Endothelial cell of umbilical vein (primary cell): Measurements from ENCODE around the gene SLC46A1. TPM values are rescaled to one million over a fixed set of nuclear protein-coding genes. Genes with fewer than 3 reads are reported as not detected.

Experiments
- BruUV-seq: library from RNA; stranded (reverse); fragments of 400-500 nt; replicated peaks from 2 replicates; lab custom pipeline; 2021; lab: Mats Ljungman, UMichigan
- CTCF ChIA-PET: fragments of 300-600, 350-600 bp; sonication (Branson Sonifier 250); formaldehyde crosslinking; loops from one replicate; lab custom pipeline; 2021; ENCODE audit warnings: antibody characterized with exemption, inconsistent platforms; lab: Charles Lee
- POLR2A ChIA-PET: fragments of 300-600, 350-600 bp; sonication (Branson Sonifier 250); formaldehyde crosslinking; loops from one replicate; lab custom pipeline; 2021; ENCODE audit warnings: antibody characterized with exemption, inconsistent platforms; lab: Charles Lee
- DNase-seq: peaks from one replicate; pipeline ENCODE4 v3.0.0-alpha.2; 2011; ENCODE audit warnings: low read depth, low spot score
- FAIRE-seq: peaks from 2 replicates; lab custom pipeline; 2011; peaks lifted over from hg19 to GRCh38; lab: Jason Lieb, UNC
- H2AFZ ChIP-seq: 2 replicates; pipeline ENCODE4 v1.6.0; 2012; ENCODE audit warnings: low read depth, low read length, control low read depth, inconsistent platforms
- H3K27ac ChIP-seq: 2 replicates; pipeline ENCODE4 v1.5.1; 2011; ENCODE audit warnings: low read depth, mild to moderate bottlenecking, control low read depth, low read length, moderate library complexity; ENCODE audit not compliant: insufficient read depth
- H3K27me3 ChIP-seq, 2 experiments: 2 replicates each; pipeline versions ENCODE4 v1.6.0 to v1.6.1; 2011; ENCODE audit warnings: low read length in 2 of 2, mixed read lengths in 1 of 2; ENCODE audit not compliant: control insufficient read depth in 2 of 2, insufficient read depth in 2 of 2
- H3K36me3 ChIP-seq, 2 experiments: 2 replicates in 1 of 2; 3 replicates in 1 of 2; pipeline ENCODE4 v1.5.1; 2011; ENCODE audit warnings: low read length in 2 of 2, mild to moderate bottlenecking in 1 of 2, moderate library complexity in 1 of 2; ENCODE audit not compliant: control insufficient read depth in 2 of 2, insufficient read depth in 2 of 2; ENCODE audit errors: extremely low read depth in 1 of 2
- H3K4me1 ChIP-seq: 3 replicates; pipeline ENCODE4 v1.5.1; 2011; ENCODE audit warnings: mild to moderate bottlenecking, low read length; ENCODE audit not compliant: control insufficient read depth, insufficient read depth; ENCODE audit errors: extremely low read depth
- H3K4me2 ChIP-seq: 2 replicates; pipeline ENCODE4 v1.6.1; 2011; ENCODE audit warnings: low read length, control low read depth, mixed read lengths; ENCODE audit not compliant: insufficient read depth
- H3K4me3 ChIP-seq, 3 experiments: fragments of 200-600 bp in 1 of 3; sonication (generic), shearing (Covaris generic) in 1 of 3; replicated peaks in 1 of 3; 2 replicates each; pipeline ENCODE4 v1.5.1; 2011 to 2016; ENCODE audit warnings: control low read depth in 3 of 3, low read length in 3 of 3, mild to moderate bottlenecking in 2 of 3, inconsistent platforms in 1 of 3, low read depth in 1 of 3, moderate library complexity in 1 of 3; ENCODE audit not compliant: insufficient read depth in 1 of 3
- H3K79me2 ChIP-seq: 2 replicates; pipeline ENCODE4 v1.6.0; 2012; ENCODE audit warnings: low read length, inconsistent platforms; ENCODE audit not compliant: control insufficient read depth, insufficient read depth
- H3K9ac ChIP-seq: replicated peaks from 2 replicates; pipeline ENCODE3; 2011; ENCODE audit warnings: low read length, control low read depth; ENCODE audit not compliant: insufficient read depth; ENCODE audit errors: extremely low read depth
- H3K9me1 ChIP-seq: replicated peaks from 3 replicates; pipeline ENCODE4 v1.6.0; 2011; ENCODE audit warnings: mild to moderate bottlenecking, low read length; ENCODE audit not compliant: control insufficient read depth, insufficient read depth; ENCODE audit errors: extremely low read depth
- H3K9me3 ChIP-seq: replicated peaks from 2 replicates; pipeline ENCODE4 v1.5.1; 2012; ENCODE audit warnings: low read length, inconsistent platforms; ENCODE audit not compliant: control insufficient read depth, insufficient read depth
- H4K20me1 ChIP-seq: replicated peaks from 2 replicates; pipeline ENCODE3; 2011; ENCODE audit warnings: mild to moderate bottlenecking, low read length; ENCODE audit not compliant: control insufficient read depth, insufficient read depth; ENCODE audit errors: extremely low read depth
- CTCF ChIP-seq, 2 donors: IDR thresholded peaks; 1 replicate in 1 of 2; 2 replicates in 1 of 2; pipeline ENCODE4 v1.5.1; 2011; ENCODE audit warnings: low read length in 2 of 2, mild to moderate bottlenecking in 2 of 2, moderate library complexity in 2 of 2, control low read depth in 1 of 2, inconsistent platforms in 1 of 2, low read depth in 1 of 2; ENCODE audit not compliant: insufficient read depth in 1 of 2; ENCODE audit errors: extremely low read depth in 1 of 2
- GATA2 ChIP-seq: IDR thresholded peaks from 2 replicates; pipeline ENCODE4 v1.7.0; 2011; ENCODE audit warnings: low read depth, mild to moderate bottlenecking, moderate library complexity, mixed read lengths, low read length; ENCODE audit not compliant: insufficient read length, insufficient read depth
- dilution Hi-C: fragments of 300-500 bp; cut with MboI; formaldehyde crosslinking; loops from one replicate; pipeline ENCODE4 v1.15.0; 2019; ENCODE audit warnings: low sequenced_read_pairs; ENCODE audit not compliant: extremely low pct_ligation_motif_present
- intact Hi-C: fragments of 100-400 bp; cut with micrococcal nuclease; formaldehyde crosslinking; loops from one replicate; pipeline ENCODE4 v1.10.0; 2022
- polyA plus RNA-seq, 4 experiments: library from polyadenylated mRNA; depleted of rRNA in 3 of 4; stranded (reverse) in 3 of 4; unstranded in 1 of 4; fragments of >200 nt; gene quantifications; 2 replicates each; pipeline versions ENCODE4 v1.2.1 to v1.2.3, GENCODE V29; 2011 to 2012; ENCODE audit warnings: missing spikeins in 1 of 4
- total RNA-seq: library from RNA; stranded (reverse); gene quantifications from 2 replicates; pipeline ENCODE4 v1.2.3, GENCODE V29; 2021

SLC46A1 gene
- total and polyA plus RNA-seq, 2 donors (not counting 3 experiments of a cell fraction or from before 2014, with no cell fraction given), result 2.6 to 4.1 TPM

DNA sequence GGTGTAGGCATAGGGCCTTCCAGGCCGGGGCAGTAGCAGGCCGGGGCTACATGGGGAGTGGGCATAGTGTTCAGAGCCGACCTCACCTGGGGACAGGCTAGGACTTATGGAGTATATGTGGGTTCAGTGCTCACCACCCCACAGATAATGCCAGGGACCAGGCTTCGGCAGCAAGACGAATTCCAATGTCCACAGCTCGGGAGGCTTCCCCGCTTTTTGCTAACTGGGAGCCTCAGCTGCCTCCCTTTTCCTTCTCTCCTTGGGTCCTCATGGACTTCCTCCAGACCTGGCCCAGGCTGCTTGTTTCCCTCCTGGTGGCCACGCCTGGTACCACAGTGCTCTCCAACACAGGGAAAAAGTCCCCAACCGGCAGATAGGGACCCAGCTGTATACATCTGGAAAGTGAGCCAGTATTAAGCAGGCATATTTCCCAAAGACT, 20.1 kb upstream of the SLC46A1 start:
- no peak for FAIRE-seq

More for the DNA sequence above, 20.1 kb upstream of the SLC46A1 start:
- no peaks in the 10 kb centered on the region for H4K20me1 ChIP-seq
- TF ChIP-seq CTCF (IDR thresholded peaks at IDR 0.05; ENCODE audit: extremely low read depth in 1 of 2, insufficient read depth in 1 of 2, low read depth in 1 of 2, low read length in 2 of 2), result peak; percentile 36 to 40
- TF ChIP-seq GATA2, result no peak
- CTCF ChIA-PET, result interaction anchor here (1.0 to 2.3 kb wide), 2 partner anchors 10 to 30 kb away, joined by 3 to 10 read pairs; no protein-coding TSS in a partner anchor
- H3K4me1 ChIP-seq, result no peaks in the 10 kb centered on the region
- H3K36me3 ChIP-seq, result no peaks in the 10 kb centered on the region
- DNase-seq, result no peak
- intact Hi-C loops, result no loop called here
- no peak overlapping the region for H3K4me2 ChIP-seq
- no peak overlapping the region for H3K9ac ChIP-seq
- no peaks in the 10 kb centered on the region for H3K79me2 ChIP-seq
- H3K9me1 ChIP-seq, result no peaks in the 10 kb centered on the region
- POLR2A ChIA-PET, result no interaction called here
- dilution Hi-C loops, result no loop called here
- BruUV-seq, result no TSS peak
- H2AFZ ChIP-seq, result no peak overlapping the region
- peaks cover 0 to 4% of the 10 kb centered on the region in 2 experiments for H3K27me3 ChIP-seq
- no peak overlapping the region for H3K27ac ChIP-seq
- no peak overlapping the region for H3K4me3 ChIP-seq
- H3K9me3 ChIP-seq, result no peaks in the 10 kb centered on the region
